ENCODE data around the gene CYP51A1. TPM values are rescaled to one million over a fixed set of nuclear protein-coding genes. Genes with fewer than 3 reads are reported as not detected.
"Not testable (repeated sequence)": the region's sequence is repeated elsewhere in the genome, so short reads cannot be mapped to it uniquely, and the experiment has no call there.

Gene CYP51A1
- polyA plus RNA-seq, 1 donor from 2014 or later, result 137 TPM

GRCh38 chr7:92088266-92088665 lies 46.0 kb downstream of the CYP51A1 start:
- Histone ChIP-seq H3K27ac (ENCODE audit: low read length) (no peak overlapping the region), H3K4me2 (ENCODE audit: low read length) (no peak overlapping the region), H3K9me3 (ENCODE audit: low read length) (no peaks in the 10 kb centered on the region), H3K9me2 (ENCODE audit: insufficient read depth, low read length) (no peaks in the 10 kb centered on the region), H3K36me3 (ENCODE audit: insufficient read depth, low read length) (peaks cover 63% of the 10 kb centered on the region), H3K27me3 (ENCODE audit: insufficient read depth, low read depth, low read length) (no peaks in the 10 kb centered on the region), H3K4me3 (ENCODE audit: low read length) (no peak overlapping the region), H3F3A (ENCODE audit: insufficient read depth, low read length, poor library complexity, severe bottlenecking) (no peaks in the 10 kb centered on the region), H3K9ac (ENCODE audit: low read length) (no peak overlapping the region), H3K79me2 (replicated peaks; ENCODE audit: insufficient read depth, low read length) (no peaks in the 10 kb centered on the region), H4K20me1 (ENCODE audit: insufficient read depth) (no peaks in the 10 kb centered on the region), H2AFZ (ENCODE audit: low read depth, low read length) (no peak overlapping the region)
- TF ChIP-seq POLR2AphosphoS5 (IDR thresholded peaks at IDR 0.05) (no peak), REST (IDR thresholded peaks at IDR 0.05; ENCODE audit: borderline replicate concordance) (no peak), MXI1 (conservative IDR thresholded peaks at IDR 0.05; ENCODE audit: poor library complexity, severe bottlenecking) (no peak), TAF1 (IDR thresholded peaks at IDR 0.05; ENCODE audit: low read depth) (no peak), RAD21 (conservative IDR thresholded peaks at IDR 0.05) (no peak), SMC3 (conservative IDR thresholded peaks at IDR 0.05; ENCODE audit: poor library complexity) (no peak), CTCF (IDR thresholded peaks at IDR 0.05; ENCODE audit: poor library complexity, severe bottlenecking) (no peak), EZH2 (IDR thresholded peaks at IDR 0.05; ENCODE audit: borderline replicate concordance, insufficient read depth, low read length, poor library complexity, severe bottlenecking) (no peak), EP300 (conservative IDR thresholded peaks at IDR 0.05; ENCODE audit: poor library complexity, severe bottlenecking) (no peak)

GRCh38 chr7:92083922-92084321 lies 50.4 kb downstream of the CYP51A1 start:
- H3K9me2 ChIP-seq (ENCODE audit: insufficient read depth, low read length); H3K79me2 ChIP-seq (replicated peaks; ENCODE audit: insufficient read depth, low read length); H3K9ac ChIP-seq (ENCODE audit: low read length); H2AFZ ChIP-seq (ENCODE audit: low read depth, low read length); H3K4me2 ChIP-seq (ENCODE audit: low read length); H4K20me1 ChIP-seq (ENCODE audit: insufficient read depth); H3K9me3 ChIP-seq (ENCODE audit: low read length); H3K27ac ChIP-seq (ENCODE audit: low read length); H3K4me3 ChIP-seq (ENCODE audit: low read length); H3F3A ChIP-seq (ENCODE audit: insufficient read depth, low read length, poor library complexity, severe bottlenecking); H3K27me3 ChIP-seq (ENCODE audit: insufficient read depth, low read depth, low read length): not testable (repeated sequence)
- H3K36me3 ChIP-seq (ENCODE audit: insufficient read depth, low read length), result peaks cover 50% of the 10 kb centered on the region

GRCh38 chr7:92076509-92076908 lies 57.8 kb downstream of the CYP51A1 start:
- TF ChIP-seq EZH2 (IDR thresholded peaks at IDR 0.05; ENCODE audit: borderline replicate concordance, insufficient read depth, low read length, poor library complexity, severe bottlenecking) (no peak), TAF1 (IDR thresholded peaks at IDR 0.05; ENCODE audit: low read depth) (no peak), MXI1 (conservative IDR thresholded peaks at IDR 0.05; ENCODE audit: poor library complexity, severe bottlenecking) (no peak), CTCF (IDR thresholded peaks at IDR 0.05; ENCODE audit: poor library complexity, severe bottlenecking) (no peak), POLR2AphosphoS5 (IDR thresholded peaks at IDR 0.05) (no peak), SMC3 (conservative IDR thresholded peaks at IDR 0.05; ENCODE audit: poor library complexity) (no peak), RAD21 (conservative IDR thresholded peaks at IDR 0.05) (no peak), REST (IDR thresholded peaks at IDR 0.05; ENCODE audit: borderline replicate concordance) (no peak), EP300 (conservative IDR thresholded peaks at IDR 0.05; ENCODE audit: poor library complexity, severe bottlenecking) (no peak)

More at GRCh38 chr7:92076509-92076908, 57.8 kb downstream of the CYP51A1 start:
- peaks cover 3% of the 10 kb centered on the region for H3K79me2 ChIP-seq (replicated peaks; ENCODE audit: insufficient read depth, low read length)
- no peaks in the 10 kb centered on the region for H3K27me3 ChIP-seq (ENCODE audit: insufficient read depth, low read depth, low read length)
- no peak overlapping the region for H3K4me2 ChIP-seq (ENCODE audit: low read length)
- no peaks in the 10 kb centered on the region for H3F3A ChIP-seq (ENCODE audit: insufficient read depth, low read length, poor library complexity, severe bottlenecking)
- peaks cover 5% of the 10 kb centered on the region for H3K36me3 ChIP-seq (ENCODE audit: insufficient read depth, low read length)
- H3K27ac ChIP-seq (ENCODE audit: low read length), result no peak overlapping the region
- H3K9ac ChIP-seq (ENCODE audit: low read length), result no peak overlapping the region
- H3K9me3 ChIP-seq (ENCODE audit: low read length), result no peaks in the 10 kb centered on the region
- H3K4me3 ChIP-seq (ENCODE audit: low read length), result no peak overlapping the region
- H3K9me2 ChIP-seq (ENCODE audit: insufficient read depth, low read length), result no peaks in the 10 kb centered on the region
- no peaks in the 10 kb centered on the region for H4K20me1 ChIP-seq (ENCODE audit: insufficient read depth)
- no peak overlapping the region for H2AFZ ChIP-seq (ENCODE audit: low read depth, low read length)

All from neural cell (in vitro differentiated cells).